DMS 273 treated with DMSO at 0.1 percent for 48 hours (cell line): ENCODE measurements around the gene CDKN2AIP.
A peak's percentile ranks its signal among the peaks of the same experiment; 100 is the strongest.

Source experiments
- DNase-seq: peaks from one replicate; lab custom pipeline; 2025; lab: John Stamatoyannopoulos, UW

The CDKN2AIP gene, protein sequence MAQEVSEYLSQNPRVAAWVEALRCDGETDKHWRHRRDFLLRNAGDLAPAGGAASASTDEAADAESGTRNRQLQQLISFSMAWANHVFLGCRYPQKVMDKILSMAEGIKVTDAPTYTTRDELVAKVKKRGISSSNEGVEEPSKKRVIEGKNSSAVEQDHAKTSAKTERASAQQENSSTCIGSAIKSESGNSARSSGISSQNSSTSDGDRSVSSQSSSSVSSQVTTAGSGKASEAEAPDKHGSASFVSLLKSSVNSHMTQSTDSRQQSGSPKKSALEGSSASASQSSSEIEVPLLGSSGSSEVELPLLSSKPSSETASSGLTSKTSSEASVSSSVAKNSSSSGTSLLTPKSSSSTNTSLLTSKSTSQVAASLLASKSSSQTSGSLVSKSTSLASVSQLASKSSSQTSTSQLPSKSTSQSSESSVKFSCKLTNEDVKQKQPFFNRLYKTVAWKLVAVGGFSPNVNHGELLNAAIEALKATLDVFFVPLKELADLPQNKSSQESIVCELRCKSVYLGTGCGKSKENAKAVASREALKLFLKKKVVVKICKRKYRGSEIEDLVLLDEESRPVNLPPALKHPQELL

DNA sequence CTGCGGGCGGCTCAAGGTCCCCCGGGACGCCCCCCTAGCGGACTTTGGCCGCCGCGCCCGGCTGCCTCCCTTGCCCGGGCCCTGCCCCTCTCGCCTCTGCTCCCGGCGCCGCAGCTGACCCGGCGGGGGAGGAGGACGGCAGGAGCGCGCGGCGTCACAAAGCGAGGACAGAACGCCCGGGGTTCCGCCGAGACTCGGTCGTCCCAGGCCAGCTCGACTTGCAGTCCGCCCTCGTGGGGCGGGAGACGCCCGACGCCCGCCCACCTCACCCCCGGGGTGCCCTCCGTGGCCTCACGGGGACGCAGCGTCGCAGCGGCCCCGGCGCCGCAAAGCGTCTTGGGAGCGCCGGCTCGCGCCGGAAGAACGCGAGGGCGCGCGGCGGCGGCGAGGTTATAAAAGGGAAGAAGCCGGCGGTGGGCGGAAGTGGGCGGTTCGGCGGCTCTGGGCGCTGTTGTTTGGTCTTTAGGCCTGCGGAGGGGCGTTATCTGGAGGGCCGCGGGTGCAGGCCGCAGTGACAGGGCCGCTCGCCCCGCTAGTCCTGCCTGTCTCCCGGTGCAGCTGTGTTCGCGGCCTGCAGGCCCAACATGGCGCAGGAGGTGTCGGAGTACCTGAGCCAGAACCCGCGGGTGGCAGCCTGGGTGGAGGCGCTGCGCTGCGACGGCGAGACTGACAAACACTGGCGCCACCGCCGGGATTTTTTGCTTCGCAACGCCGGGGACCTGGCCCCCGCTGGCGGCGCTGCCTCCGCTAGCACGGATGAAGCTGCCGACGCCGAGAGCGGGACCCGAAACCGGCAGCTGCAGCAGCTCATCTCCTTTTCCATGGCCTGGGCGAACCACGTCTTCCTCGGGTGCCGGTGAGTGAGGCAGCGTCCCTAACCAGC is at the start of gene CDKN2AIP:
Gene CDKN2AIP, plus strand, starts transcription at position 423 of the 883 bp plus-strand sequence. Its CDS starts 162 bp downstream, at position 585.
- peak; percentile 68 for DNase-seq

DNA sequence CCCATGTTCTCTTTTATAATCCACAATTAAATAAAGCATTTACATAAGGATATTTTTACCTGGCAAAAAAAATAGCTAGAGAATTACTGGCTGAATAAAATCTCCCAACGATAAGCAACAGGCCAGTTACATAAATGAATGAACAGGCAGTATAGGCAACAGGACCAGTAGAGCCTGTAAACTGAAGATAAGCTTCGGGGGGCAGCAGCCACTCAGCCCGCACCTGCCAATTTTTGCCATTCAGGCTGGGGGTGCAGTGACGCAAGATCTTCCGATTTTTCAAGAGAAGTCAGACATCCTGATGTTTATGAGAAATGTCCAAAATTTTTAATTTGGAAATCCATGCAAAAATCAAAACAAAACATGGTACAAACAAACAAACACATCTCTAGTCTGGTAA is 49.0 kb upstream of the CDKN2AIP start:
- no peak for DNase-seq

DNA sequence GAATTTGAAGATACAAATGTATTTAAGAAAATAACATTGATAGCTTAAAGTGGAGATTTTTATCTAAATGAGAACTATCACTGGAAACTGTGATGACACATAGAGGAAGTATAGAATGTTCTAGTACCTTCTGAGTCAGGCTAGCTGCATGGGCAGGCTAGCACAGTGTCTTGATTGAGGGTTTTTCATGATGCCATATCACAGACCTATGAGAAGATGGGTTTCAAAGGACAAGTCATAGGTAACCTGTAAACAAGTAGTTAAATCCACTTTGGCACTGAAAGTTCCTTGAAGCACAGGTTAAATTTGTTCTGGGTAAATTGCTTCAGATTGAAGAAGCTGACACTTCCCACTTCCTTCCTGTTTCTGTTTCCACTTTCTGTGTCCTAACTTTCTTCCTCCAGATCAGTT is 48.2 kb upstream of the CDKN2AIP start:
- no peak for DNase-seq

DNA sequence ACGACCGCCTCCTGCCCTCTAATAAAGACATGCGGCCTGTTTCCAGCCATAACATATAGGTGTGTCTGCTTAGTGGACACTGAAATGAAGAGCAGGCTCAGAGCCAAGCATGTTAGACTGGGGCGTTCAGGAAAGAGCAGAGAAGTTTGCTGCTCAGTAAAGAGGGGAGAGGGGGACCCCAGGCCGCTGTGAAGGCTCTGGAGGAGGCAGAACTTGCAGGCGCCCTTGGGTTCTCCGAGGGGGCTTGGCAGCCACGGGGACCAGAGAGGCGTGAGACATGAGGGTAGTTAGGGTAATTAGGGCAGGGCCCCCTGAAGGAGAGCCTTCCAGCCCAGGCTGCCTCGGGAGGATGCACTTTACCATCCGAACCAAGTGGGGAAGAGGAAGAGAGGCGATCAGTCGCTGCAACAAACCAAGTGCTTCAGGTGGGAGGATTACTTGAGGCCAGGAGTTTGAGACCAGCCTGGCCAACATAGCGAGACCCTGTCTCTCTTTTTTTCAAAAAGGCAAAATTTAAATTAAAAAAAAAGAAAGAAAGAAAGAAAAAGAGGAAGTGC is 46.6 kb upstream of the CDKN2AIP start:
- DNase-seq, result no peak

DNA sequence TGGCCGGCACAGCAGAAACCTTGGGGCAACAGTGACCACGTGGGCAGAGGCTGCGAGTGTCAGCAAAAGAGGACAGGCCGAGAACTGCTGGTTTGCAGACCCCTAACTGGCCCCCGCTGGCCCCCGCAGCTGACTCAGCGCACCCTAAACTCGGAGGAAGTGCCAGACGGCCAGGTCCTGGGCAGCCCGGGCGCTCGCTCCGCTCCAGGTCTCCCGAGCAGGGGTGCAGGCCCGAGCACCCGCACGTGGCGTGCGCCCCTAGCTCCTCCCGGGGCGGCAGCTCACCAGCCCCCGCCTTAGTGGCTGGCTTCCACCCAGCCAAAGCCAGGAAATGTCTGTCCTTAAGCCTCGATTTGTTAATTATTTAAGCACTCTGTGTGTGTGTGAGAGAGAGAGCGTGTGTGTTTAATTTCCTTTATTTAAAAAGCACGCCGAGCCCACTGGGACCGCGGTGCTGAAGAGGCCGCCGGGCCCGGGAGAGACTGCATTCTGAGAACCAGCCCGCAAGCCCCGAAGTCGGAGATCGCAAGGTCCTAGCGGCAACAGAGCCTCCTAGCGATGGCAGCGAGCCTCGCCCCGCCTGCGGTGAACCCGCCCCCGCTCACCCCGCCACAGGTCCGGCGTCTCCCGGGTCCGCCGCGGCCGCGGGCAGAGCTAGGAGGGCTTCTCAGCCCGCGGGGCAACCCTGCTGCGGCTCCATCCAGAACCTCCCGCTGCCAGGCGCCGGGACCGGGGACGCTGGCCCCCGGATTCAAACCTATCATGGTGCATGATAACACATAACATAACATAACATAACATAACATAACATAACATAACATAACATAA is 45.9 kb upstream of the CDKN2AIP start:
- no peak for DNase-seq

DNA sequence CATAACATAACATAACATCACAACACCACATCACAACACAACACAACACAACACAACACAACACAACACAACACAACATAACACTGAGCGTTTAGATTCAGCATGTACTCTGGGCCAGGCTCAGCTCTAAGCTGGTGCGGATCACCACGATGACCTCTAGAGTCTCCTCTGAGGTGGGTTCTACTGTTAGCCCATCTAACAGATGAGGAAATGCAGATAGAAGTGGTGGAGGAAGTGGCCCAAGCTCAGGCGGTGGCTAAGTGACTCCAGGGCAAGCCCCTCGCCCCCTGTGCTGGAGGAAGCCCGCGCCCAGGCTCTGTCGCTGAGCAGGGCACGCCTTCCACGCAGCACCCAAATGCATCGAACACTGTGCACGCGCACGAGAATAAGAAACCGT is 45.3 kb upstream of the CDKN2AIP start:
- no peak for DNase-seq

DNA sequence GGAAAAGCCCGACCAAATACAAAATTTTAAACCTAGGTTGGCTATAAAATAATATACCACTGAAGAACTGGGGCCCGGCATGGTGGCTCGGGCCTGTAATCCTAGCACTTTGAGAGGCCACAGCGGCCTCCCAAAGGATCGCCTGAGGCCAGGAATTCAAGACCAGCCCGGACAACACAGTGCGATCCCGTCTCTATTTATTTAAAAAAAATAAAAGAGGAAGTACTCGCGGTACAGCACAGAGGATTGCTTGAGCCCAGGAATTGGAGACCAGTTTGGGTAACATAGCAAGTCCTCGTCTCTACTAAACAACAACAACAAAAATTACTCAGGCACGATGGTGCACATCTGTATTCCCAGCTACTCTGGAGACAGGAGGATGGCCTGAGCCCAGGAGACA is 44.8 kb upstream of the CDKN2AIP start:
- no peak for DNase-seq

DNA sequence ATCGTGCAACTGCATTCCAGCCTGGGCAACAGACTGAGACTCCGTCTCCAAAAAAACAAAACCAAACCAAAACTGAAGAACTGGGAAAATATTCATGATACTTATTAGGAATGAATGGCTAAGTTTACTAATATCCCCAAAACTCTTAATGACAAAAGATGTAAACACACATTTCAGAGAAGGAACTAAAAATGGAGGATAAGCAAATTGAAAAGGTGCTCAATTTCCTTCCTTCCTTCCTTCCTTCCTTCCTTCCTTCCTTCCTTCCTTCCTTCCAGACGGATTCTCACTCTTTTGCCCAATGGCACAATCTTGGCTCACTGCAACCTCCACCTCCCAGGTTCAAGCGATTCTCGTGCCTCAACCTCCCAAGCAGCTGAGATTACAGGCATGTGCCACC is 44.4 kb upstream of the CDKN2AIP start:
- no peak for DNase-seq

DNA sequence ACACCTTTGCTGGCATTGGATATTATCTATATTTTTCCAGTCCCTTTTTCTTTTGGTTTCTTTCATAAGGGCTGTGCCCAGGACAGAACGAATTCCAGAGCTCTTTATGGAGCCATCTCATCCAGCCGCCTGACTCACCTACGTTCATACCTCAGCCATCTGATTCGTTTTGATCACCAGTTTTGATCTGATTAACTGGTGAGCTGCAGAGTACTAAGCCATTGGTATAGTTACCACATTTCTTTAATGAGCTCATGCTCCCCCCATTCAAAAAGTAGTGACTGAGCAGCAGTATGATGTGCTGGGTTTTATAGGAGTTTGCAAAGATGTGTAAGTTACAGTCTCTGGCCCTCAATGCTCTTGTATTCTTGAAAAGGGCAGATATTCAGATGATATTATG is 43.0 kb upstream of the CDKN2AIP start:
- no peak for DNase-seq

DNA sequence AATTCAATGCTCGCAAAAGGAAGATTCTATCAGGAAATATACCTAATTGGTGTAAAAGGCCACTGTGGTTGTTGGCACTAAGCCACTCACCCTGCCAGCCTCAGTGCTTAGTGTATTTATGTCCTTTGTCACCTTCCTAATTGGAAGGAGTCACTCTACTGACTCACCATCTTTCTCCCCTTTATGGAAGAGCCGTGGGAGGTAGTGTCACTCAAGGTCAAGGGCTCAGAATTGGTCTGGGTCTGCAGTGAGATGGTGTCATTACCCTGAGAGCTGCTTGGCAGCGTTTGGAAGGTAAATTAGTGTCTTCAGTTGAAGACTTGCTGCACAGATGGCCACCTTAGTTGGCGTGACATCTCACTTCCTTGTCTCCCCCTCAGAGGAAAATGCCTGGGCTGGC is 41.7 kb upstream of the CDKN2AIP start:
- no peak for DNase-seq

DNA sequence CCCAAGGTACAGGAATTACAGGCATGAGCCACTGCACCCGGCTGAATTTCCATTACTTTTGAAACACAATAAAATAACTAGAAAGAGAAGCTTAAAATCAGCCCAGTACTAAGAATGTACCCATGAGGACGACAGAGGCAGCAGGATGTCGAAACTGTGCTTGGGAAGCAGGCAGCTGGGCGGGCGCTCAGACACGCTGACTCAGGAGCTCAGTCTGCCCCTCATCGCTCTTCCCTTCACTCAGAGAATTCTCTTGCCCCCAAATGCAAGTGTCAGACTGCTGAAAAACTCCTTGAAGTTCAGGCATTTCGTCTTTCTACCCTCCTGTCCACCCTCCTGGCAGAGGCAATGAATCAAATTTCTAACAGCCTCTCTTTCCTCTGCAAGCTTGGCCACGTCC is 41.0 kb upstream of the CDKN2AIP start:
- DNase-seq, result no peak

DNA sequence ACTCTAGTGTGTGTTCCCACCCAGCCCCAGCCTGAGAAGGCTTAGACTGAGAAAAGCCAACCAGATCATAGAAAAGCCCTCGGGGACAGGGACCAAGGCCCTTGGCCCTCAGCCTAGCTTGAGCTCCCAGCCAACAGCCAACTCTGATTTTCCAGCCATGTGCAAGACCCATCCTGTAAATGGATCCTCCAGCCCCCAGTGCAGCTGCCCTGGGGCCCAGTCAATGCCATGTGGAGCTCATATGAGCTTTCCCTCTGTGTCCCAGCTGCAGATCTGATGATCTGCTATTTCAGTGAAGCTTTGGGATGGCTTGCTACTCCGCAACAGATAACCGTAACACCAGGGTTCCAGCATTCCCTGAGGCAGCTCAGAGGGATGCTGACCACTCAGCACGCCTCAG is 40.5 kb upstream of the CDKN2AIP start:
- no peak for DNase-seq

DNA sequence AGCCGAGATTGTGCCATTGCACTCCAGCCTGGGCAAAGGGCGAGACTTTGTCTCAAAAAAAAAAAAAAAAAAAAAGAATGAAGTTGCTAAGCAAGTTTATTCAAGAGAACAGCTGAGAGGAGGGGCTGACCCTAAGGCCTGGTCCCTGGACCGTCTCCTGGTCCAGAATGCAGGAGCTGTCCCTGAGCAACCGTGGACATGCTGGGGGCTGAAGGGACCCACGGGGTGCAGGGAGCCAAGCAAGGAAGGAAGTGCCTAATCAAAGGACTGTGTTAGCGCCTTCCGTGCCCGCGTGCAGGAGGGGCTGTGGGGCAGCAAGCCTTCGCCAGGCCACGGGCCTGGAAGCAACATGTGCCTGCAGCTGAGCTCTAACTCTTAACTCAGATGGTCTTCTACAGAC is 39.1 kb upstream of the CDKN2AIP start:
- no peak for DNase-seq

DNA sequence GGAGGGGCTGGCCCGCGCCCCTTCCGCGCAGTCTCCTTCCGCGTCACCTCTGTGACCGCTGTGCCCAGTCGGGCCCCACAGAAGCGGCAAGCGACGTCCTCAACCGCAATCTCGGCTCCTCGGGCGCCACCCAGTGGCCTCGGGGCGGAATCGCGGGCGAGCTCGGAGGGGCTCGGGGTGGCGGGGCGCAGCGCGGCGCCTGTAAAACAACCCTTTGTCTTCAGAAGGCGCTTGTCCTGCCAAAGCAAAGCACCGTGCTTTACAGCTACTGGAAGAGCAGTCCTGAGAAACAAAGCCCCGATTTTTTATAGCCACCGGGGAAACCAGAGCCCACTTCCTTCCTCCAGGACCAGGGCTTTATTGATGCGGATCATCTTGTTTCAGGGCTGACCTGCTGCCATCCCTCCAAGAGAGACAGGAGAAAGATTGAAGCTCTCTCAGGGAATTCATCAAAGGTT is 37.3 kb upstream of the CDKN2AIP start:
- peak; percentile 29 for DNase-seq

DNA sequence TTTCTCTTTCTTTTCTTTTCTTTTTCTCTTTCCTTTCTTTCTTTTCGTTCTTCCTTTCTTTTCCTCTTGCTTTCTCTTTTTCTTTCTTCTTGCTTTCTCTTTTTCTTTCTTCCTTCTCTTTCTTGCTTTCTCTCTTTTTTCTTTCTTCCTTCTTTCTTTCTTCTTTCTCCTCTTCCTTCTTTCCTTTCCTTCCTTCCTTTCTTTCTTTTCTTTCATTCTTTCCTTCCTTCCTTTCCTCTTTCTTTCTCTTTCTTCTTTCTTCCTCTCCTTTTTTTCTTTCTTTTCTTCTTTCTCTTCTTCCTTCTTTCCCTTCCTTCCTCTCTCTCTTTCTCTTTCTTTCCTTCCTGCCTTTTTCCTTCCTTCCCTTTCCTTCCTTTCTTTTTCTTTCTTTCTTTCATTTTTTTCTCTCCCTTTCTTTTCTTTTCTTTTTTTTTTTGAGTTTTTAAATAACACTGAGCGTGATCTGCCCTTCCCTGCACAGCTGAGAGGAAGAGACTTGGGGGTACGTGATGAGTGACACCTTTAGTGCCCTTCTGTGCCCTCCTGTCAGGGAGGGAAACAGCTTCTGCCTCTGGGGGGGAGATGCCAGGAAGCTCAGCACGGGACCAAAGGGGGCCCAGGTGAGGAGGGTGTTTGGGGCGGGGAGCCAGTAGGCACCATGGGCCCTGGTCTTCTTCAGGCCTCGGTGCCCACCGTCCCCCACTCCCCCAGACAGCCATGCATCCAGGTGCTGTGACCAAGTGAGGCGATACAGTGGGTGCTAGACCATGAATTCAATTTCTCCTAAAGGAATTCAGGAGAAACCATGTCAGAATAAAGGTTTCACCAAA is 36.6 kb upstream of the CDKN2AIP start:
- DNase-seq, result no peak

DNA sequence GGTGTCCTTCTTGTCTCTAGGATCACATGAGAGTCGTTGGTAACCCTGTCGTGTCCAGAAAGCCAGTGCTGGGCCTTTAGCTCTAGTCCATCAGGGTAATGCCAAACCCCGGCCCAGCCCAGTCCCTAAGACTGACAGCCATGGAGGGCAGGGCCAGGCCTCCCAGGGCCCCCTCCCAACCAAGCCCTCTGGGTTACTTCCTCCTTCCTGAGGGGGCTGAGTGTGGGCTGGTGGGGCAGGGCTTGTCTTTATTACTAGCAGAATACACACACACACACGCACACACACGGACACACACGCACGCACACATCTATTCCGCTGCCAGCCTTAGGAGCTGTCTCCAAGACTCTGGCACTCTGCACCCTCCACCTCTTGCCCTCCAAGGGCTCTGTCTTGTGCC is 35.6 kb upstream of the CDKN2AIP start:
- DNase-seq, result no peak

DNA sequence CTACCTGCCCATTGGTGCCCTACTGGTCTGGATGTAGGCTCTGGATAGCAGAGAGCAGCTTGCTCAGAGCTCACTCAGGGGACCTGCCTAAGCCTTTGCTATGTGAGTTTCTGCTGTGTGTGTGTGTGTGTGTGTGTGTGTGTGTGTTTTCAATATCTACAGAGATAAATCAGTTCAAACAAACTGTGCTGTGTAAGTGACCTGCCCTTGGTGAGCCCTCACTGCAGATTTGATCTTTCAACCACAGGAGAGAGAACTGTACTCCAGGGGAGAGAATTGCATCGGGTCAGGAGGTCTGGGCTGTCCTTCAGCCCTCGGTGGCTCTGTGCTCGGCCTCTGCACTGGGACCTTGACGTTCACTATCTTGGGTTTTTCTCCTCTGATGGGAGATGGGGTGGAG is 35.0 kb upstream of the CDKN2AIP start:
- DNase-seq, result no peak

DNA sequence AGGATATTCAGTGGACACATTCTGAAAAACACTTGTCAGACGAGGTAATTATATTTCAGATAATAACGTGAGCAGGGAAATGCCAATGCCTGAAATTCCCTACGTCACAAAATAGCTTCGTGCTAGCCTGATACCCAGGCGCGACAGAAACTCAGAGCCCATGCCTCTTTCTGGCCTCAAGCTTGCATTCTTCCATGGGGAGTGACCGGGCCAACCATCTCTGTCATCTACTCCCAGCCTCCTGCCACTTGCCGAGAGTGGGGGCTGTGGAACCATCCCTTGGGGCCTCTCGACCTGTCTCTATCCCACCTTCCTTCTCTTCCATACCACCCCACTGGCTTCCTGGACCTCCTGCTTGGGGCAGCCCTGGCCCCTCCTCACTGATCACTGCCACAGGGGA is 34.5 kb upstream of the CDKN2AIP start:
- DNase-seq, result no peak

DNA sequence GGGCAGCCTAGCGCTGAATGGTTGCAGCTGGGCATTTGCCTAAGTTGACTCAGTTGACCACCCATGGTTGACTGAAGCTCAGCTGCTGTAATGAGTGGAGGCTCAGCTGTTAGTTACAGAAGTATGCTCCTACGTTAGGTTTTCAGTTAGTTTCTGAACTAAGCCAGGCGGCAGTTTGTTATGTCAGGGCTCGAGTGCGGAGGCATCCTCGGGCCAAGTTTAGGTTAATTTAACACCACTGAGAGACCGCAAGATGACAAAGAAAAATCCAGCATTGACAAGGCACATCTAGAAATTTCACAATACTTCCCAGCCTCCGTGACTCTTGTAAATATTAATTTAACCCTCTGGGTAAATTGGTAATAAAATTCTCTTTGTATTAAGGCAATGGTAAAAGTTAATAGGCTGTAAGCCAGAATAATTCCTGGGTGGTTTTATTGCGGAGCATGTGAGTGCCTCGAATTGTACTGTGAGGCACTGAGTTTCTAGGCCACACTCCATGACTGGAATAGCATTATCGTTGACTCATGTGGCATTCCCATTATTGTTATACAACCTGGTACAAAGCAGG is 33.1 kb upstream of the CDKN2AIP start:
- no peak for DNase-seq

DNA sequence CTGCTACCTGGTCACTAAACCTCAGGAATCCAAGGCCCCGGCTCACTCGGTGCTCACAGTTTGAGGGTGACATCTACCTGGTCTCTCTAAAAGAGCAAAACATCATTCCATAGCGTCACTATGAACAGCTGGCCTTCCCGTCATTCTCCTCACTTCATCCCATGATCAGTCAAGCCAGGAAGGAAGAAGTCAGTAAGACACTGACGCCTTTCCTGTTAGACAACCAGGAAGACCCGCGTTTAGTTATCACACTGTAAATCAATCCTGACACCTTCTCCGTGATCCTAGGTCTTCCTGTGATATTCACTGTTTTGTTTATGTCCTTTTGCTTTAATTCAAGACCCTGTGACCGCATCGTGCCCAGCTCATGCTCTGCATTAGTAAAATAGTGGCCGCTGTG is 31.6 kb upstream of the CDKN2AIP start:
- no peak for DNase-seq
